Neural crest cell (in vitro differentiated cells): ENCODE results near the gene GALNT1. TPM values are rescaled to one million over a fixed set of nuclear protein-coding genes. Genes with fewer than 3 reads are reported as not detected.

Experiments
- DNase-seq: peaks from one replicate; pipeline ENCODE4 v3.0.0; 2021; ENCODE audit warnings: low read depth, mixed read lengths, low spot score
- H3K27ac Mint-ChIP-seq: one replicate; pipeline ENCODE4 v1.8.0; 2021; ENCODE audit warnings: mild to moderate bottlenecking, mixed read lengths; ENCODE audit not compliant: unreplicated experiment
- H3K27me3 Mint-ChIP-seq: 2 replicates; pipeline ENCODE4 v1.8.0; 2021; ENCODE audit warnings: low read depth, mild to moderate bottlenecking, mixed read lengths
- H3K36me3 Mint-ChIP-seq: 2 replicates; pipeline ENCODE4 v1.8.0; 2021; ENCODE audit warnings: low read depth, mild to moderate bottlenecking, mixed read lengths
- H3K4me1 Mint-ChIP-seq: 2 replicates; pipeline ENCODE4 v1.8.0; 2021; ENCODE audit warnings: mixed read lengths
- H3K4me3 Mint-ChIP-seq: one replicate; pipeline ENCODE4 v1.8.0; 2021; ENCODE audit warnings: mild to moderate bottlenecking, mixed read lengths
- H3K9me3 Mint-ChIP-seq: 2 replicates; pipeline ENCODE4 v1.8.0; 2021; ENCODE audit warnings: mixed read lengths
- total RNA-seq: library from RNA; stranded (reverse); gene quantifications from 2 replicates; pipeline ENCODE4 v1.2.1, GENCODE V29; 2021
- TF ChIP-seq, protein P1 (sequence below): fragments of 200-600 bp; sonication (generic); conservative IDR thresholded peaks from 2 replicates; pipeline ENCODE4 v1.5.0; 2021; ENCODE audit warnings: antibody characterized with exemption, mild to moderate bottlenecking

The GALNT1 gene
- total RNA-seq, 1 donor from 2014 or later, result 93.5 TPM

DNA sequence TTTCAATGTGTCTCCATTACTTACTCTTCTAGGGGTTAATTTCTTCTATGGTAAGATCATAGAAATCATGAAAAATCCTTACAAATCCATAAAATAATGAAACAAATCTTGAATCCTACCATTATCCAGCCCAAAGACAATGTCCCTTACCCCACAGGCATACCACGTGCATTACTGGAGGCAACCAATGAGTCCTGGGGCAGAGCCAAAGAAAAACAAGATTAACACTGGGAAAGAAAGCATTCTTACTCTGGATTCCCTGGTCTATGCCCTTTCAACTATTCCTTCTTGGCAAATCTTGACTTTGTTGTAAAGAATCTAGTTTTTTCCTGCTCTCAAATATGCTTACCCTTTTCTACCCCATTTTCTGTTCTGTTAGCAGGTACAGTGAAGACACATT, 3.1 kb upstream of the GALNT1 start:
- no peak overlapping the region for H3K27ac Mint-ChIP-seq
- peaks cover 8% of the 10 kb centered on the region for H3K9me3 Mint-ChIP-seq
- H3K4me1 Mint-ChIP-seq, result peaks cover 14% of the 10 kb centered on the region
- TF ChIP-seq, protein P1, sequence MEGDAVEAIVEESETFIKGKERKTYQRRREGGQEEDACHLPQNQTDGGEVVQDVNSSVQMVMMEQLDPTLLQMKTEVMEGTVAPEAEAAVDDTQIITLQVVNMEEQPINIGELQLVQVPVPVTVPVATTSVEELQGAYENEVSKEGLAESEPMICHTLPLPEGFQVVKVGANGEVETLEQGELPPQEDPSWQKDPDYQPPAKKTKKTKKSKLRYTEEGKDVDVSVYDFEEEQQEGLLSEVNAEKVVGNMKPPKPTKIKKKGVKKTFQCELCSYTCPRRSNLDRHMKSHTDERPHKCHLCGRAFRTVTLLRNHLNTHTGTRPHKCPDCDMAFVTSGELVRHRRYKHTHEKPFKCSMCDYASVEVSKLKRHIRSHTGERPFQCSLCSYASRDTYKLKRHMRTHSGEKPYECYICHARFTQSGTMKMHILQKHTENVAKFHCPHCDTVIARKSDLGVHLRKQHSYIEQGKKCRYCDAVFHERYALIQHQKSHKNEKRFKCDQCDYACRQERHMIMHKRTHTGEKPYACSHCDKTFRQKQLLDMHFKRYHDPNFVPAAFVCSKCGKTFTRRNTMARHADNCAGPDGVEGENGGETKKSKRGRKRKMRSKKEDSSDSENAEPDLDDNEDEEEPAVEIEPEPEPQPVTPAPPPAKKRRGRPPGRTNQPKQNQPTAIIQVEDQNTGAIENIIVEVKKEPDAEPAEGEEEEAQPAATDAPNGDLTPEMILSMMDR, result no peak
- H3K36me3 Mint-ChIP-seq, result peaks cover 8% of the 10 kb centered on the region
- H3K27me3 Mint-ChIP-seq, result no peaks in the 10 kb centered on the region
- DNase-seq, result no peak
- peak overlapping the region; percentile 77 for H3K4me3 Mint-ChIP-seq

DNA sequence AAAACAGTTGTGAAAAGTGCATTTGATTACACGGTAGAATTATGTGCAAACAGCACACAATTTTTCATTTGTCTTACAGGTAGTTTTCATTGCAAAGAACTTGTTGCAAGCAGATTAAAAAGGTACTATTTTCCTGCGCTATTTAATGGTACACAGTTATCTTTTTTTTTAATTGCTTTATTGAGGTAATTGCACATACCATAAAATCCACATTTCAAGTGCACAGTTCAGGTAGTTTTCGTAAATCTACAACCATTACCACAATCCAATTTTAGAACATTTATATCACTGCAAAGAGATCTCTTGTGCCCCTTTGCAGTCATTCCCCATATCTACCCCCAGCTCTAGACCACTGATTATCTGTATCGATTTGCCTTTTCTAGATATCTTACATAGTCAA, 2.6 kb upstream of the GALNT1 start:
- TF ChIP-seq, protein P1, result no peak
- Mint-ChIP-seq H3K4me3 (peak overlapping the region; percentile 77), H3K9me3 (peaks cover 8% of the 10 kb centered on the region), H3K27ac (no peak overlapping the region), H3K4me1 (peaks cover 16% of the 10 kb centered on the region), H3K36me3 (peaks cover 9% of the 10 kb centered on the region), H3K27me3 (no peaks in the 10 kb centered on the region)
- no peak for DNase-seq

DNA sequence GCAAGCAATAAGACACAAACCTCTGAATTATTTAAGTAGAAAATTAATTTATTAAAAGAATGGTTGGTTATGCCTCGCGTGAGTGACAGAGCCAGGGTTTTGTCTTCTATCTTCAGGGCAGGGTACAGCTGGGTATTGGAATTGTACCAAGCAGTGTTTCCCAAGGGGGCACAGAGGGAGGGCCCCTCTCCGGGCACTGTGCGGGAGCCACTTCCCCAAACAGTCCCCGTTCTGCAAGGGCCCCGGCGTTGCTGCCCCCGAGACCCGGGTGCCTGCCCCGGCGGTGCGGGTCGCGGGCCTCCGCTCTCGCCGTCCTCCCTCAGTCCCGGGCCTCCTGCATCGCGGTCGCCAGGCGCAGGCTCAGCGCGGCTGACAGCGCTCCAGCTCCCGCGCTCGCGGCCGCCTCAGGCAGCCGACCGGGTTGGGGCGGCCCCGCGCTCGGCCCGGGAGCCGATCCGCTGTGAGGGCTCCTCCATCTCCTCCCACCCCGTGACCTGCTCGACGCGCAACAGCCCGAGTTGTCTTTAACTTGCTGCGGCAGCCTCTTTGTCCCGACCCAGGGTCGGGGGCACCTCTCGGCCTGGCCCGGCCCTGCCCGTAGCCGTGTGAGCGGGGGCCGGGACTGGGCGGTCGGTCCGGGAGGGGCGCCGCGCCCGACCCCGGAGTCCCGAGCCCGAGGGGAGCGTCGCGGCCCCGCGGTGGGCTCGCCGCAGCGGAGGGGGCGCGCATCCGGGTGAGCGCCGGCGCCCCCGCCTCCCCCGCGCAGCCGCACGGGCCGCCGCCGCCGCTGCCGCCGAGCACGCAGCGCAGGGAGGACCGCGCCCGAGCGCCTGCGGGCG, 620 bp upstream of the GALNT1 start:
- peak overlapping the region; percentile 84 for H3K4me3 Mint-ChIP-seq
- TF ChIP-seq, protein P1, result no peak
- H3K27ac Mint-ChIP-seq, result no peak overlapping the region
- peaks cover 15% of the 10 kb centered on the region for H3K9me3 Mint-ChIP-seq
- H3K27me3 Mint-ChIP-seq, result no peaks in the 10 kb centered on the region
- H3K4me1 Mint-ChIP-seq, result peaks cover 20% of the 10 kb centered on the region
- DNase-seq, result peak; percentile 40
- peaks cover 24% of the 10 kb centered on the region for H3K36me3 Mint-ChIP-seq

DNA sequence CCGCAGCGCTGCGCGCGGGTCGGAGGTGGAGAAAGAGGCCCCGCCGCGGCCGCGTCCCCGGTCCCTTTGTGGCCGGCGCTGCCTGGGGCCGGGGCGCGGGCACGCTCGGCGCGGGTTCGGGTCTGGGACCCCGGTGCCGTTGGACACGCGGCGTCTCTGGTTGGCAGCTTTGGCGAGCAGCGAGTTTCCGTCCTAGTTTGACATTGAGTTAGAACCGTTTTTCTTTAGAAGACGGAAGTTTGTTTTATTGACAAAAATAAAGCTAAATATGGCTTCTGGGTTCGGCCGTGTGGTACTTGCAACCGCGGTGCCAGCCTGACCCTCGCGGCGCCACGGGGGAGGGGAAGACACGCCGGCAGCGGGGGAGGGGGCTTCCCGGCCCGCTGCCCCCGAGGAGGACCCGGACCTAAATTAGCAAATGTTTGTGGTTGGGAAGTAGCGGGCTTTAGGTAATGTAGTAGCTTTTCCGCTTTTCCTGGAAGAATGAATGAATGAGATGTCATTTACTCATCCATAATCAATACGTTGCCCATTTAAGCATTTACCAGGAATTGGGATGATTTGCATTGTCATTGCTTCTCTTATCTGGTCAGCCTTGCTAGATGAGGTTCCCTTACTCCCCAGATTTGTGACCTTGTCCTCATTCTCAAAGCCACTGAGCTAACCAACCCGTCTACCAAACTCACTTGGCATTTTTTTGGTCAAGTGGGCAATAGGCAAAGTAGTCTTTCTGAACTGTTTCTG, 530 bp downstream of the GALNT1 start:
- H3K4me1 Mint-ChIP-seq, result peaks cover 20% of the 10 kb centered on the region
- TF ChIP-seq, protein P1, result no peak
- peaks cover 27% of the 10 kb centered on the region for H3K36me3 Mint-ChIP-seq
- peak overlapping the region; percentile 78 for H3K27ac Mint-ChIP-seq
- peak; percentile 12 for DNase-seq
- no peaks in the 10 kb centered on the region for H3K27me3 Mint-ChIP-seq
- peak overlapping the region; percentile 94 for H3K4me3 Mint-ChIP-seq
- peaks cover 14% of the 10 kb centered on the region for H3K9me3 Mint-ChIP-seq

DNA sequence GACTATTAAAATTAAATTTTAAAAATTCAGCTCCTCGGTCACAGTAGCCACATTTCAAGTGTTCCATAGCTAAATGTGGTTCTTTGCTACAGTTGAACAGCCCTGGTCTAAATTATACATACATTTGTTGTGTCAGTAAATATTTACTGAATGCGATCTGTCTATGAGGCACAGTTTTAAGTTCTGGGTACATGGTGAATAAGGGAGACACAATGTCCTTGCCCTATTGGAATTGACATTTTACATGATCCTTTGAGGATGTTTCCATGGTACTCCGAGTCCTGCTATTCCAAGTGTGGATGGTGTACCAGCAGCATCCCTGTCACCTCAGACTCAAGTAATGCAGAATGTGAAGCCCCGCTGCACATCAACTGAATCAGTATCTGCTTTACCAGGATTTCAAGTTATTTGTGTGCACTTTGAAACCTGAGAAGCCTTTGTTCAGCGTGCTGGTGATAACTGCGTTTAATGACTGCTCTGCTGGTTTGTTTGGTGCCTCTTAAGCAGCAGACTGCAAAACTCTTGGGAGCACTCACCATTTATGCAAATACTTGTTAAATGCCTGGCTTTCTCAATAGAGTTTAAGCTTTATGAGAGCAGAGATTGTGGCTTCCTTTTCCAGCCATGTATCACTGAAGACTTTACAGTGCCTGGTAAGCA, 1.5 kb downstream of the GALNT1 start:
- H3K36me3 Mint-ChIP-seq, result peaks cover 35% of the 10 kb centered on the region
- DNase-seq, result no peak
- H3K4me1 Mint-ChIP-seq, result peaks cover 20% of the 10 kb centered on the region
- peak overlapping the region; percentile 85 for H3K27ac Mint-ChIP-seq
- peak overlapping the region; percentile 94 for H3K4me3 Mint-ChIP-seq
- H3K9me3 Mint-ChIP-seq, result peaks cover 21% of the 10 kb centered on the region
- no peaks in the 10 kb centered on the region for H3K27me3 Mint-ChIP-seq
- TF ChIP-seq, protein P1, result no peak
